GM06990 (cell line): ENCODE measurements around the gene SH3BP4.

Experiments used
- DNase-seq: peaks from one replicate; pipeline ENCODE4 v3.0.0-alpha.2; 2011; ENCODE audit not compliant: insufficient read length; ENCODE audit errors: extremely low read depth
- H3K27me3 ChIP-seq: replicated peaks from 2 replicates; pipeline ENCODE4 v1.6.0; 2011; ENCODE audit warnings: low read length; ENCODE audit not compliant: control insufficient read depth, insufficient read depth
- H3K36me3 ChIP-seq: 2 replicates; pipeline ENCODE4 v1.5.1; 2011; ENCODE audit warnings: low read length; ENCODE audit not compliant: control insufficient read depth, insufficient read depth
- H3K4me3 ChIP-seq: replicated peaks from 2 replicates; pipeline ENCODE4 v1.5.1; 2011; ENCODE audit warnings: low read depth, mild to moderate bottlenecking, control low read depth, low read length
- CTCF ChIP-seq: IDR thresholded peaks from 2 replicates; pipeline ENCODE4 v1.5.1; 2011; ENCODE audit warnings: low read length, control low read depth, mild to moderate bottlenecking, inconsistent platforms; ENCODE audit not compliant: insufficient read depth, poor library complexity, severe bottlenecking

The SH3BP4 gene

GRCh38 chr2:235006461-235006860 is 54.6 kb downstream of the SH3BP4 start:
- Histone ChIP-seq H3K36me3 (no peaks in the 10 kb centered on the region), H3K27me3 (no peaks in the 10 kb centered on the region; the same call in 1 of the 2 replicates), H3K4me3 (no peak overlapping the region)
- no peak for TF ChIP-seq CTCF
- no peak for DNase-seq

- Histone ChIP-seq H3K36me3 (no peaks in the 10 kb centered on the region), H3K4me3 (no peak overlapping the region), H3K27me3 (no peaks in the 10 kb centered on the region; the same call in 1 of the 2 replicates)
- TF ChIP-seq CTCF = no peak
- no peak for DNase-seq
Observed at GRCh38 chr2:235006986-235007385, 55.2 kb downstream of the SH3BP4 start.

GRCh38 chr2:235007664-235008457 is 56.0 kb downstream of the SH3BP4 start:
- Histone ChIP-seq H3K27me3 (no peaks in the 10 kb centered on the region; the same call in 1 of the 2 replicates), H3K36me3 (no peaks in the 10 kb centered on the region), H3K4me3 (no peak overlapping the region)
- no peak for TF ChIP-seq CTCF
- no peak for DNase-seq

GRCh38 chr2:235008584-235009044 is 56.8 kb downstream of the SH3BP4 start:
- Histone ChIP-seq H3K4me3 (no peak overlapping the region), H3K36me3 (no peaks in the 10 kb centered on the region), H3K27me3 (no peaks in the 10 kb centered on the region; the same call in 1 of the 2 replicates)
- no peak for DNase-seq
- no peak for TF ChIP-seq CTCF

GRCh38 chr2:235009081-235009480 is 57.3 kb downstream of the SH3BP4 start:
- Histone ChIP-seq H3K27me3 (no peaks in the 10 kb centered on the region; the same call in 1 of the 2 replicates), H3K36me3 (no peaks in the 10 kb centered on the region), H3K4me3 (no peak overlapping the region)
- TF ChIP-seq CTCF = no peak
- no peak for DNase-seq
